ENCODE data around the gene HCK. TPM values are rescaled to one million over a fixed set of nuclear protein-coding genes. Genes with fewer than 3 reads are reported as not detected.

The HCK gene
- total RNA-seq, result not detected in 2 replicates

DNA sequence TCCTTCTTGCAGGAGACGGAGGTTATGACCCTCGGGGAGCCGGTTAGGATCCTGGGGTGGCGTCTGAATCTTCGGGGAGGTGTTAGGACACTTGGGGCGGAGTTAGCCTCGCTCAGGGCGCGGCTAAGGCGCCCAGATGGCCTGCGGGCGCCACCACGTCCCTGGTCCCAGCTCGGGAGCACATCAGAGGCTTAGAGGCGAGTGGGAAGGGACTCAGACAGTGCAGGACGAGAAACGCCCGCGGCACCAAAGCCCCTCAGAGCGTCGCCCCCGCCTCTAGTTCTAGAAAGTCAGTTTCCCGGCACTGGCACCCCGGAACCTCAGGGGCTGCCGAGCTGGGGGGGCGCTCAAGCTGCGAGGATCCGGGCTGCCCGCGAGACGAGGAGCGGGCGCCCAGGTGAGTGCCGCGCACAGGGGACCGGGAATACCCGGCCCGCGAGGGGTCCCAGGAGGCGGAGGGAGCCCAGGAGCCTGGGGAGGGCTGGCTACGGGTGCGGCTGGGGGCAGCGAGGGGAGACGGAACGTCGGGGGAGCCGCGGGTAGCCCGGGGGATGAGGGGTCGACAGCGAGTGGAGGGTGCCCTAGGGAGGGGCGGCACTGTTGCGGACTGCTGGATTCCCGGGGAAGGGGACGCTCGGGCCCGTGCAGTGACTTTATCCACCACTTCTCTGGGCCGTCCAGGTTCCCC, at the start of gene HCK:
HCK (plus strand) TSS at position 153 of the 688 bp plus-strand sequence.

DNA sequence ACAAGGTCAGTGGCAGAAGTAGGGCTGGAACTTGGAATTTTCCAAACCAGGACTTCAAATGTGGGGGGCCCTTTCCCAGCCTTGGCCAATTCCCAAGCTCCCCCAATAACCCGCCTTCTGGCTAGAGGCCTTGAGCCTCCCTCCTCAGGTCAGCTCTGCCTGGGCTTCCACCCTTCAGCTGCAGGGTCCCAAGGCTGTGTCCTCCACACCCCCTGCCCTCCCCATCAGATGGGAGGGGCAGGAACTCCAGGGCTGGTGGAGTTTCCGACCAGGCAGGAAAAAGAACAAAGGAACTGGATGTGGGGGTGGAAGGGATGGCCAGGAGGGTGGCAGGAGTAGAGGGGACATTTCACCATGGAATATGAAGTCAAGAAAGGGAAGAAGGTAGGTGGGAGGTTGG, 41.9 kb upstream of the HCK start, which contains the start of gene CCM2L:
CCM2L (plus strand) TSS at position 338 of the 400 bp plus-strand sequence; CDS start at position 355, 17 bp downstream.

DNA sequence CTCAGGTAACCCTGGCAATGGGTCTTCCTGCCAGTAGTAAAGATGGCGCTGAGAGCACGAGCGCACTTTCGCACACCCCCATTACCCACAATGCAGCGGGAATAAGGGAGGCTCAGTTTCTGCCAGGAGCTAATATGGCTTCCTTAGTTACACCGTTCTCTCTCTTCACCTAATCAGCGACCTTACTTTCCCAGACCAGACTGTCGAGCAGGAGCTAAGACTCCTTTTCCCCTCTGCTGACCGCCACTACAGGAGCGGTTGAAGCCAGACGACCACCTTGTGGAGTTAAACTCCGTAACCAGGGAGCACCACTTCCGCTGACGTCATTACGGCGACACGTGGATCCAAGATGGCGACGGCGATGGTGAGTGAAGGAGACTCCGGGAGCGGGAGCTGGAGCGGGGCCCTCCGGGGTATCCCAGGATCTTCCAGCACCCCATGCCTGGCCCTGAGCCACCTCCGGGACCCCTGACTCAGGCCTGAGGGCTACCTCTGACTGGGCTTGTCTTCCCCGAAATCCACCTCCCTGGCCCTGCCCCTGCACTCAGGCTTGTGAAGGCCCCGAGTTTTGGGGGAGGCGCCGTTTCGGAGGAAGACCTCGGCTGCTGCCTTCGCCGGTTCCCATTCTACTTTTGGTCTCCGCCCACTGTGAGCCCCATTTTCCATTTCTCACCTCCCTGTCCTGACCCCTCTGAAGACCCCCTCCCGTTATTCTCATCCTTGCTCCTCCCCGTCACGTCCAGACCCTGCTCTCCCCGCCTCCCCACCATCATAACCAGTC, 57.5 kb downstream of the HCK start, which contains the start of gene TM9SF4:
TM9SF4 (plus strand) TSS at position 323 of the 781 bp plus-strand sequence; CDS start at position 350, 27 bp downstream.

Other genes starting within 250 kb of the HCK start
- 0.07 and 0.10 TPM in 2 replicates for gene MYLK2, start 232.9 kb upstream of the HCK start, total RNA-seq
- gene FOXS1, start 206.6 kb upstream of the HCK start, total RNA-seq, result 20.6 and 23.1 TPM in 2 replicates
- 0.17 and 0.20 TPM in 2 replicates for gene DUSP15, start 181.7 kb upstream of the HCK start, total RNA-seq
- 0.07 TPM in 1 of 2 replicates, not detected in the other for gene TTLL9, start 181.6 kb upstream of the HCK start, total RNA-seq
- gene PDRG1, start 100.2 kb upstream of the HCK start, total RNA-seq, result 3.1 and 3.4 TPM in 2 replicates
- under 0.01 TPM in 1 of 2 replicates, not detected in the other for gene XKR7, start 84.1 kb upstream of the HCK start, total RNA-seq
- gene CCM2L, start 41.8 kb upstream of the HCK start, total RNA-seq, result 0.07 TPM in 1 of 2 replicates, not detected in the other
- gene TM9SF4, start 57.5 kb downstream of the HCK start, total RNA-seq, result 67.6 and 69.0 TPM in 2 replicates
- 2.3 and 3.5 TPM in 2 replicates for gene PLAGL2, start 155.5 kb downstream of the HCK start, total RNA-seq
- 58.1 and 67.9 TPM in 2 replicates for gene POFUT1, start 155.6 kb downstream of the HCK start, total RNA-seq
- gene KIF3B, start 225.4 kb downstream of the HCK start, total RNA-seq, result 36.3 and 46.0 TPM in 2 replicates